ENCODE data around the gene ITPR1.

ITPR1 gene

DNA sequence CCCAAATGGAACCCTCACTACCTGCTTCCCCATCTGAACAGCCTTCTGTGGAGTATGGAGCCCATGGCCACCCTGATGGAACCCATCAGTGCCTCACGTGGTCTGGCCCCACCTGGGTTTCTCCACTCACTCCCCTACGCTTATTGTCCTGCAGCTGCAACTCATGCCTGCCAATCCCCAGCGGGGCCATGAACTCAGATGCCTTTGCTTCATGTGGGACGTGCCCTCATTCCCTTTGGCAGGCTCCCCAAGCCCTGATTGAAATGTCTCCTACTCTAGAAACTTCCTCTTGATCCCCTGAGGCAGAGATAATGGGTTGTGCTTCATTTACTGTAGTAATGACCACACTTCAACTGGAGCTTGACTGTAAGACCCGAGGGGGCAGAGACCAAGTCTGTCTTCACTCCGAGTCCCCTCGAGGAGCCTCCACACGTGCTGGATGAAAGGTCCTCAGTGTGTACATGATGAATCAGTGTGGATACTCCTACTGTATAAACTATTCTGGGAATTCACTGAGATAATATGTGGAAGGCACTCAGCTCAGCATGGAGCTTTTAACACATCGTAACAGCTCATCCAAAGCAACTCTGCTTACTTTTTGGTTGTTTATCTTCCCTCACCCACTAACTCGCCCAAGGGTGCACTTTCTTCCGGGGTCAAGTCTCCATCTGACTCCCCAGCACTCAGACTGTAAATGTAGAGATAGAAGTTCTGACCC is 253.3 kb downstream of the ITPR1 start:
- CTCF ChIA-PET = interaction anchor here (0.6 kb wide), 1 partner anchor 259 kb away, joined by 3 read pairs; no protein-coding TSS in a partner anchor
- H3K4me3 ChIP-seq (ENCODE audit: low read depth, low read length) = no peak overlapping the region
- POLR2A ChIA-PET = interaction anchor here (1.0 kb wide), 1 partner anchor 82 kb away, joined by 3 read pairs; no protein-coding TSS in a partner anchor
- peaks cover 23% of the 10 kb centered on the region for H3K4me1 ChIP-seq (ENCODE audit: control insufficient read depth, insufficient read depth, low read length)
- no peaks in the 10 kb centered on the region for H3K9me3 ChIP-seq (ENCODE audit: control insufficient read depth, insufficient read depth, low read depth, low read length)
- TF ChIP-seq OSR2 (tag by site-specific recombination; IDR thresholded peaks at IDR 0.05) = no peak
- no peak for TF ChIP-seq ZNF777 (tag by site-specific recombination; IDR thresholded peaks at IDR 0.05; ENCODE audit: borderline replicate concordance)
- no peak for TF ChIP-seq SP3 (tag by site-specific recombination; IDR thresholded peaks at IDR 0.05)
- TF ChIP-seq, protein P1, sequence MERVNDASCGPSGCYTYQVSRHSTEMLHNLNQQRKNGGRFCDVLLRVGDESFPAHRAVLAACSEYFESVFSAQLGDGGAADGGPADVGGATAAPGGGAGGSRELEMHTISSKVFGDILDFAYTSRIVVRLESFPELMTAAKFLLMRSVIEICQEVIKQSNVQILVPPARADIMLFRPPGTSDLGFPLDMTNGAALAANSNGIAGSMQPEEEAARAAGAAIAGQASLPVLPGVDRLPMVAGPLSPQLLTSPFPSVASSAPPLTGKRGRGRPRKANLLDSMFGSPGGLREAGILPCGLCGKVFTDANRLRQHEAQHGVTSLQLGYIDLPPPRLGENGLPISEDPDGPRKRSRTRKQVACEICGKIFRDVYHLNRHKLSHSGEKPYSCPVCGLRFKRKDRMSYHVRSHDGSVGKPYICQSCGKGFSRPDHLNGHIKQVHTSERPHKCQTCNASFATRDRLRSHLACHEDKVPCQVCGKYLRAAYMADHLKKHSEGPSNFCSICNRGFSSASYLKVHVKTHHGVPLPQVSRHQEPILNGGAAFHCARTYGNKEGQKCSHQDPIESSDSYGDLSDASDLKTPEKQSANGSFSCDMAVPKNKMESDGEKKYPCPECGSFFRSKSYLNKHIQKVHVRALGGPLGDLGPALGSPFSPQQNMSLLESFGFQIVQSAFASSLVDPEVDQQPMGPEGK (tag by site-specific recombination; IDR thresholded peaks at IDR 0.05) = no peak
- no peak for TF ChIP-seq IKZF3 (tag by site-specific recombination; IDR thresholded peaks at IDR 0.05)
- TF ChIP-seq, protein P2, sequence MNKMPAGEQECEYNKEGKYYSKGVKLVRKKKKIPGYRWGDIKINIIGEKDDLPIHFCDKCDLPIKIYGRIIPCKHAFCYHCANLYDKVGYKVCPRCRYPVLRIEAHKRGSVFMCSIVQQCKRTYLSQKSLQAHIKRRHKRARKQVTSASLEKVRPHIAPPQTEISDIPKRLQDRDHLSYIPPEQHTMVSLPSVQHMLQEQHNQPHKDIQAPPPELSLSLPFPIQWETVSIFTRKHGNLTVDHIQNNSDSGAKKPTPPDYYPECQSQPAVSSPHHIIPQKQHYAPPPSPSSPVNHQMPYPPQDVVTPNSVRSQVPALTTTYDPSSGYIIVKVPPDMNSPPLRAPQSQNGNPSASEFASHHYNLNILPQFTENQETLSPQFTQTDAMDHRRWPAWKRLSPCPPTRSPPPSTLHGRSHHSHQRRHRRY (tag by site-specific recombination; IDR thresholded peaks at IDR 0.05) = no peak
- no peak for TF ChIP-seq ZNF391 (tag by site-specific recombination; IDR thresholded peaks at IDR 0.05; ENCODE audit: borderline replicate concordance, low read depth)
- TF ChIP-seq ZNF658 (tag by site-specific recombination; IDR thresholded peaks at IDR 0.05) = no peak
- H3K27ac ChIP-seq (ENCODE audit: extremely low read depth, low read depth, low read length) = no peak overlapping the region
- no peaks in the 10 kb centered on the region for H3K36me3 ChIP-seq (ENCODE audit: control insufficient read depth in 2 of 2, insufficient read depth in 1 of 2, low read length in 2 of 2)

DNA sequence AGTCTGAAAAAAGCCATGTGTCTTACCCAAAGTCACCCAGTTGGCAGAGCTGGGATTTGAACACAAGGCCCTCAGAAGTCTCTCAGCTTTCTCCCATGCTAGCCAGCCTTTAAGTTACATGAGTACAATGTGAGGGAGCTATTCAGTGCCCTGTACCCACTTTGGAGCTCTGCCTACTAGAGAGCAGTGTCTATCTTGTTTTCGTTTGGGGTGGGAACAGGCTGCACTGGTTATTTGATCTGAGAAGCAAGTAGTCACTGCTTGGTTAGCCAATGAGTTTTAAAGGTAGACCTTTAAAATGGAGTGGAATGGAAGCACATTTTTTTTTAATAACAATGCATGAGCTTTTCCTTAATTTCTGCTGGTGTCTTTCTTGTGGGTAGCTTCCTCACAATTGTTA is 255.0 kb downstream of the ITPR1 start:
- Histone ChIP-seq H3K9me3 (ENCODE audit: control insufficient read depth, insufficient read depth, low read depth, low read length) (no peaks in the 10 kb centered on the region), H3K27ac (ENCODE audit: extremely low read depth, low read depth, low read length) (no peak overlapping the region), H3K36me3 (ENCODE audit: control insufficient read depth in 2 of 2, insufficient read depth in 1 of 2, low read length in 2 of 2) (no peaks in the 10 kb centered on the region), H3K4me3 (ENCODE audit: low read depth, low read length) (no peak overlapping the region), H3K4me1 (ENCODE audit: control insufficient read depth, insufficient read depth, low read length) (peaks cover 14% of the 10 kb centered on the region)
- TF ChIP-seq, protein P3, sequence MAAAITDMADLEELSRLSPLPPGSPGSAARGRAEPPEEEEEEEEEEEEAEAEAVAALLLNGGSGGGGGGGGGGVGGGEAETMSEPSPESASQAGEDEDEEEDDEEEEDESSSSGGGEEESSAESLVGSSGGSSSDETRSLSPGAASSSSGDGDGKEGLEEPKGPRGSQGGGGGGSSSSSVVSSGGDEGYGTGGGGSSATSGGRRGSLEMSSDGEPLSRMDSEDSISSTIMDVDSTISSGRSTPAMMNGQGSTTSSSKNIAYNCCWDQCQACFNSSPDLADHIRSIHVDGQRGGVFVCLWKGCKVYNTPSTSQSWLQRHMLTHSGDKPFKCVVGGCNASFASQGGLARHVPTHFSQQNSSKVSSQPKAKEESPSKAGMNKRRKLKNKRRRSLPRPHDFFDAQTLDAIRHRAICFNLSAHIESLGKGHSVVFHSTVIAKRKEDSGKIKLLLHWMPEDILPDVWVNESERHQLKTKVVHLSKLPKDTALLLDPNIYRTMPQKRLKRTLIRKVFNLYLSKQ (tag by site-specific recombination; IDR thresholded peaks at IDR 0.05; ENCODE audit: borderline replicate concordance) = no peak
- TF ChIP-seq ZNF776 (tag by site-specific recombination; IDR thresholded peaks at IDR 0.05; ENCODE audit: borderline replicate concordance) (no peak), BCL11B (tag by site-specific recombination; IDR thresholded peaks at IDR 0.05; ENCODE audit: low read depth) (no peak)
- TF ChIP-seq, protein P4, sequence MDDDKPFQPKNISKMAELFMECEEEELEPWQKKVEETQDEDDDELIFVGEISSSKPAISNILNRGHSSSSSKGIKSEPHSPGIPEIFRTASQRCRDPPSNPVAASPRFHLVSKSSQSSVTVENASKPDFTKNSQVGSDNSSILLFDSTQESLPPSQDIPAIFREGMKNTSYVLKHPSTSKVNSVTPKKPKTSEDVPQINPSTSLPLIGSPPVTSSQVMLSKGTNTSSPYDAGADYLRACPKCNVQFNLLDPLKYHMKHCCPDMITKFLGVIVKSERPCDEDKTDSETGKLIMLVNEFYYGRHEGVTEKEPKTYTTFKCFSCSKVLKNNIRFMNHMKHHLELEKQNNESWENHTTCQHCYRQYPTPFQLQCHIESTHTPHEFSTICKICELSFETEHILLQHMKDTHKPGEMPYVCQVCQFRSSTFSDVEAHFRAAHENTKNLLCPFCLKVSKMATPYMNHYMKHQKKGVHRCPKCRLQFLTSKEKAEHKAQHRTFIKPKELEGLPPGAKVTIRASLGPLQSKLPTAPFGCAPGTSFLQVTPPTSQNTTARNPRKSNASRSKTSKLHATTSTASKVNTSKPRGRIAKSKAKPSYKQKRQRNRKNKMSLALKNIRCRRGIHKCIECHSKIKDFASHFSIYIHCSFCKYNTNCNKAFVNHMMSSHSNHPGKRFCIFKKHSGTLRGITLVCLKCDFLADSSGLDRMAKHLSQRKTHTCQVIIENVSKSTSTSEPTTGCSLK (tag by site-specific recombination; IDR thresholded peaks at IDR 0.05) = no peak
- TF ChIP-seq, protein P5, sequence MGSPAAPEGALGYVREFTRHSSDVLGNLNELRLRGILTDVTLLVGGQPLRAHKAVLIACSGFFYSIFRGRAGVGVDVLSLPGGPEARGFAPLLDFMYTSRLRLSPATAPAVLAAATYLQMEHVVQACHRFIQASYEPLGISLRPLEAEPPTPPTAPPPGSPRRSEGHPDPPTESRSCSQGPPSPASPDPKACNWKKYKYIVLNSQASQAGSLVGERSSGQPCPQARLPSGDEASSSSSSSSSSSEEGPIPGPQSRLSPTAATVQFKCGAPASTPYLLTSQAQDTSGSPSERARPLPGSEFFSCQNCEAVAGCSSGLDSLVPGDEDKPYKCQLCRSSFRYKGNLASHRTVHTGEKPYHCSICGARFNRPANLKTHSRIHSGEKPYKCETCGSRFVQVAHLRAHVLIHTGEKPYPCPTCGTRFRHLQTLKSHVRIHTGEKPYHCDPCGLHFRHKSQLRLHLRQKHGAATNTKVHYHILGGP (tag by site-specific recombination; IDR thresholded peaks at IDR 0.05) = no peak
- ChIA-PET CTCF (interaction anchor here (1.0 to 1.6 kb wide), 3 partner anchors 27 to 62 kb away, joined by 4 to 6 read pairs (median 5); no protein-coding TSS in a partner anchor), POLR2A (interaction anchor here (1.3 kb wide), 1 partner anchor 231 kb away, joined by 4 read pairs; the partner anchor contains the start of gene BHLHE40)

Data from HEK293 (cell line).